H1 (cell line): Measurements from ENCODE around the gene TNFAIP2. TPM values are rescaled to one million over a fixed set of nuclear protein-coding genes. Genes with fewer than 3 reads are reported as not detected.

Experiments
- CHD2 ChIP-seq: IDR thresholded peaks from 2 replicates; pipeline ENCODE4 v1.6.1; 2012; ENCODE audit warnings: low read length, improper control_type of control experiment
- CTBP2 ChIP-seq: IDR thresholded peaks from 2 replicates; pipeline ENCODE4 v1.7.0; 2011; ENCODE audit warnings: borderline replicate concordance, mild to moderate bottlenecking, moderate library complexity, mixed read lengths, low read length; ENCODE audit not compliant: insufficient read depth, insufficient read length
- EP300 ChIP-seq, 2 experiments: IDR thresholded peaks; 1 replicate in 1 of 2; 2 replicates in 1 of 2; pipeline ENCODE4 v1.6.1; 2011 to 2012; ENCODE audit warnings: low read depth in 2 of 2, low read length in 2 of 2, mild to moderate bottlenecking in 2 of 2, borderline replicate concordance in 1 of 2, inconsistent platforms in 1 of 2, moderate library complexity in 1 of 2
- GABPA ChIP-seq: IDR thresholded peaks from 2 replicates; pipeline ENCODE4 v1.6.1; 2011; ENCODE audit warnings: mild to moderate bottlenecking, low read length, moderate library complexity, borderline replicate concordance; ENCODE audit not compliant: insufficient read depth
- SP4 ChIP-seq: IDR thresholded peaks from 2 replicates; pipeline ENCODE4 v1.6.1; 2012; ENCODE audit warnings: low read length, inconsistent platforms
- TCF12 ChIP-seq: IDR thresholded peaks from 2 replicates; pipeline ENCODE4 v1.6.1; 2011; ENCODE audit warnings: low read depth, mild to moderate bottlenecking, low read length
- YY1 ChIP-seq: IDR thresholded peaks from 2 replicates; pipeline ENCODE4 v1.6.1; 2011; ENCODE audit warnings: low read depth, mild to moderate bottlenecking, low read length
- polyA plus RNA-seq, 7 experiments: library from polyadenylated mRNA; depleted of rRNA in 3 of 7; stranded (reverse) in 5 of 7; unstranded in 2 of 7; fragments of >200 nt in 5 of 7; fragments of 200-250 nt in 2 of 7; gene quantifications; 1 replicate in 5 of 7; 2 replicates in 1 of 7; 4 replicates in 1 of 7; pipeline versions ENCODE4 v1.2.1 to v1.2.3, GENCODE V29; 2011 to 2013; ENCODE audit warnings: missing spikeins in 2 of 7, mixed read lengths in 2 of 7
- total RNA-seq: library from RNA; stranded (reverse); fragmentation: NEBNext Ultra II Directional; extraction: Animal tissue kit (Norgen Biotek cat#: 25700); gene quantifications from 2 replicates; pipeline ENCODE4 v1.2.1, GENCODE V29; 2021

TNFAIP2 gene
- total and polyA plus RNA-seq, 2 of the 8 experiments (the other 6 are each of a cell fraction or from before 2014, with no cell fraction given) = 28.3 to 34.5 TPM

- TF ChIP-seq GABPA = no peak
- TF ChIP-seq EP300 (IDR thresholded peaks at IDR 0.05; ENCODE audit: borderline replicate concordance in 1 of 2, low read depth in 2 of 2, low read length in 2 of 2) = no peak
- no peak for TF ChIP-seq TCF12
- TF ChIP-seq CHD2 = no peak
- TF ChIP-seq YY1 = no peak
- TF ChIP-seq CTBP2 = no peak
- no peak for TF ChIP-seq SP4
- TF ChIP-seq, all 59 proteins: peak for 0
These were observed 41.5 kb downstream of the TNFAIP2 start (continued) for GRCh38 chr14:103164779-103165178.
